D721Med (cell line): ENCODE data around the gene CYFIP1.

Experiments
- DNase-seq: peaks from one replicate; pipeline ENCODE4 v3.0.0; 2011; ENCODE audit warnings: low spot score; ENCODE audit not compliant: insufficient read length
- FAIRE-seq: peaks from 2 replicates; lab custom pipeline; 2011; peaks lifted over from hg19 to GRCh38; lab: Jason Lieb, UNC
- TF ChIP-seq, protein P1 (sequence below): IDR thresholded peaks from 2 replicates; pipeline ENCODE4 v1.5.1; 2012; ENCODE audit warnings: mild to moderate bottlenecking, control low read depth; ENCODE audit not compliant: insufficient read depth; ENCODE audit errors: missing control alignments

CYFIP1 gene

DNA sequence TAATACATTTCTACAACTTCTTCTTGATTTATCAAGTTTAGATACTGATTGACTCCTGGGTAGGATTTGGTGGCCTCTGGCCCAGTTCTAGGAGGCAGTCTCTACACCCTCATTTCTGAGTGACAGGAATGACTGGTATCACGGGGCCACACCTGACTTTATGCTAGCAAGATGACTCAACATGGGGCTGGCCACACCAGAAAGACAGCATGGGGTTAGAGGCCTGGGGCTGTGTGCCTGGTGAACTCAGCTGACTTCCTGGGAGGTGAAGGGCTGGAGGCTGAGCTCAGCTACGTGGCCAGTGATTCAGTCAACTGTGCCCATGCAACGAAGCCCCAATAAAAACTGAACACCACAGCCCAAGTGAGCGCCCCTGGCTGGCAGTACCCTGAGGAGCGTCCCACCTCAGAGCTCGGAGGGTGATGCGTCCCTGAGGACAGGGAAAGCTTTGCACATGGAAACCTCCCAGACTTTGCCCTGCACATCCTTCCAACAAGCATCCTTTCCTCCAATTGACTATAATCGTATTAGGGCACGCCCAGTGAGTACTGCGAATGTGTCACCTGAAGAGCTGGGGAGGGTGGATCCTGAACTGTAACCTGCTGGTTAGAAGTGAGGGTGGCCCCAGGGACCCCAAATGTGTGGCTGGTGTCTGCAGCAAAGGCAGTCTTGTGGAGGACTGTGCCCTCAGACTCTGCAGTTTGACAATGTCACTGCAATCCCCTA lies 84.5 kb downstream of the CYFIP1 start:
- TF ChIP-seq, protein P1, sequence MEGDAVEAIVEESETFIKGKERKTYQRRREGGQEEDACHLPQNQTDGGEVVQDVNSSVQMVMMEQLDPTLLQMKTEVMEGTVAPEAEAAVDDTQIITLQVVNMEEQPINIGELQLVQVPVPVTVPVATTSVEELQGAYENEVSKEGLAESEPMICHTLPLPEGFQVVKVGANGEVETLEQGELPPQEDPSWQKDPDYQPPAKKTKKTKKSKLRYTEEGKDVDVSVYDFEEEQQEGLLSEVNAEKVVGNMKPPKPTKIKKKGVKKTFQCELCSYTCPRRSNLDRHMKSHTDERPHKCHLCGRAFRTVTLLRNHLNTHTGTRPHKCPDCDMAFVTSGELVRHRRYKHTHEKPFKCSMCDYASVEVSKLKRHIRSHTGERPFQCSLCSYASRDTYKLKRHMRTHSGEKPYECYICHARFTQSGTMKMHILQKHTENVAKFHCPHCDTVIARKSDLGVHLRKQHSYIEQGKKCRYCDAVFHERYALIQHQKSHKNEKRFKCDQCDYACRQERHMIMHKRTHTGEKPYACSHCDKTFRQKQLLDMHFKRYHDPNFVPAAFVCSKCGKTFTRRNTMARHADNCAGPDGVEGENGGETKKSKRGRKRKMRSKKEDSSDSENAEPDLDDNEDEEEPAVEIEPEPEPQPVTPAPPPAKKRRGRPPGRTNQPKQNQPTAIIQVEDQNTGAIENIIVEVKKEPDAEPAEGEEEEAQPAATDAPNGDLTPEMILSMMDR, result no peak
- DNase-seq (no peak), FAIRE-seq (no peak)

DNA sequence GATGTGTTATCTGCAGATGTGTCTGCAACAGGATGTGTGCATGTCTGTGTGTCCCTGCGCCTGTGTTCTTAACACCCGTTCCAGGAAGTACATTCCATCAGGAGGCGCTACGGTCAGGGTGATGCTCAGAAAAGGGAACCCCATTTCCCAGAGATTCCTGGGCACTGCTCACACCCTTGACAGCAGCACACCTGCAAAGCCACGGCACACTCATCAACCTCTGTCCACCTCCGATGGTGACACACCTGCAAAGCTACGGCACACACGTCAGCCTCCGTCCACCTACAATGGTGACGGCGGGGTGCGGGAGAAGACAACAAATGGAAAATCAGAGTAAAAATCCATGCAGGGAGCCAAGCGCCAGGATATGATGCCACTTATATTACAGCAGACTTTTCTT lies 86.3 kb downstream of the CYFIP1 start:
- DNase-seq (no peak), FAIRE-seq (no peak)
- TF ChIP-seq, protein P1, result no peak

DNA sequence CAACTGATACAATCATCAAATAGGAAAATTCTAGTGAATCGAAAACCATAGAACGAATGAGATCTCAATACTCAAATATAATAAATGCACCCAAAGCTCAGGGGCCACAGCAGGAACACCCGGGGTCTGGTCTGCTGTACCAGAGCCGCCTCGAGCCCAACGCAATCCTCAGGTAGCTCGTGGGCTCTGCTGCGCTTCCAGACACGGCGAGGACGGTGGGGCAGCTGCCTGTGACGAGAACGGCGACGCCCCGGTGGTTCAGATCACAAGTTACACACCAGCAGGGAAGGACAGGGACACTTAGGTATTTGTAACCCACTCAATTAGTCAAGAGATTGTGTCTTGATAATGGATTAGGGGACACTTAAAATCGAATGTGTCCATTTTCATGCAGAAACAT lies 87.1 kb downstream of the CYFIP1 start:
- FAIRE-seq (no peak), DNase-seq (no peak)
- TF ChIP-seq, protein P1, result no peak

DNA sequence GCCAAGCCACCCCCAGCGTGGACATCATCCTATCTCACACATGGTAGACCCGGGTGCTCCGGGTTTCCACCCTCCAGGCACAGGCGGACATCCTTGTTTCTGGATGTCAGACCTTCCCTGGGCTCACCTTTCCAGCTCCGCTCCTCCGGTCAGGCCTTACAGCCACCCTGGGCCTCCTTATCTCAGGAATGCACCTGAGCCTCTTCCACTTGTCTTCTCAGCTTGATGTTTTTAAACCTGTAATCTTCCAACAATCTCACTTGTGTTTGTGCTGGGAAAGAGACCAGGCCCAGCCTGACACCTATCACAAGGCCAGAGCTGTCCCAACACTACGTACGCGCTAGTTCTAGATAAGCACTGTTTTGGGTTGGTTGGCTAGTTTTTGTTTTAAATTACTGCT lies 87.8 kb downstream of the CYFIP1 start:
- FAIRE-seq (no peak), DNase-seq (no peak)
- TF ChIP-seq, protein P1, result no peak

DNA sequence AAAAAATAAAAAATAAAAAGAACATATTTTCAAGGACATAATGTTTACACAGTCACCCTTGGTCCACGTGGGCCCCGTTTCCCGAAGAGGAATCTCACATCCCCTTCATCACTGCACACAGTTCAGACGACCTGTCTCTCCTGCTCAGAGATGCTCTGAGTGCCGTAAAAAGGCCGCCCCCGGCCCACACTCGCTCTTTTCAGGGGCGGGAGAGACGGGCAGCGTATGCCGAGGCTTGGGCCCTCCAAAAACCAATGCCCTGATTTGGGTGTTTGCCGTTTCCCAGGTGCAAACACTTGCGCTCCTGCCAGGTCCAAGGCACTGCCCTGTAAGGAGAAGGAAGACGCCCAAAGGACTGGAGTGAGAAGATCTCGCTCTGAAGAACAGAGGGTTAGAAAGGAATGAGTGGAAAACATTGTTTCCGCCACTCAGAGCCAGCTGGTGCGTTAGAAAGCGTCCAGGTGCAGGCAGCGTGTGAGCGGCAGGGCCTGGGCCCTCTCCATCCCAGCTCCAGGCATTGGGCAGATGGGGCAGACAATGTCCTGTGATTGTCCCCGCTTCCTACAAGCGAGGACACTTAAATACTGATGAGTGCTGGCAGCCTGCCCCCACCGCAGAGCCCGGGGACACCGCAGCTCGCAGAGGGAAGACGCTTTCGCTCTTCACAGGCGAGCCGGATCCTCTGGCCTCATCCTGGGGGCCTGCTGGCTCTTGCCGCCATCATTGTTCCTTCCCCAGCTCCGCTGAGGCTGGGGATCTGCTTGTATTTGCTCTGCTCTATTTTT lies 88.5 kb downstream of the CYFIP1 start:
- TF ChIP-seq, protein P1, result no peak
- no peak for FAIRE-seq
- DNase-seq, result no peak

DNA sequence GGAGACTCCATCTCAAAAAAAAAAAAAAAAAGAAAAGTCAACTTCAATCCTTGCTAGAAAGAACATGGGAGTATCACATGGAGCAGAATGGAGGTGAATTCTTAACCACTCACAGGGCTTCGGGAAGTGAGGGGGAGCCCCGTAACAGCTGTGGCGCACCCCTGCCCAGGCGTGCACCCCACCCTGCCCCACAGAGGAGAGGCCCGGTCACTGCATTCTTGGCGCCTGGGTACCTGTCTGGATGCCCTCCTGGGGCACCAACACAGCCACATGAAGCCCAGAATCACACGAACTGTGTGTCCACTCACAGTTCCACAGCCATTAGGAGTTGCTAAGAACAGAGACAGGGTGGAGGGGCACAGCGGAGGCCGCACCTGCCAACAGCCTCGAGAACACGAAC lies 89.9 kb downstream of the CYFIP1 start:
- no peak for DNase-seq

More for the DNA sequence above, 89.9 kb downstream of the CYFIP1 start:
- FAIRE-seq, result no peak
- TF ChIP-seq, protein P1, result no peak
